NCI-H2107 treated with DMSO at 0.1 percent for 48 hours (cell line): ENCODE results near the gene TRAPPC3L.
"Not testable (repeated sequence)": the region's sequence is repeated elsewhere in the genome, so short reads cannot be mapped to it uniquely, and the experiment has no call there.

Source experiments
- DNase-seq: peaks from one replicate; lab custom pipeline; 2025; ENCODE audit not compliant: unreplicated experiment; lab: John Stamatoyannopoulos, UW

The TRAPPC3L gene

DNA sequence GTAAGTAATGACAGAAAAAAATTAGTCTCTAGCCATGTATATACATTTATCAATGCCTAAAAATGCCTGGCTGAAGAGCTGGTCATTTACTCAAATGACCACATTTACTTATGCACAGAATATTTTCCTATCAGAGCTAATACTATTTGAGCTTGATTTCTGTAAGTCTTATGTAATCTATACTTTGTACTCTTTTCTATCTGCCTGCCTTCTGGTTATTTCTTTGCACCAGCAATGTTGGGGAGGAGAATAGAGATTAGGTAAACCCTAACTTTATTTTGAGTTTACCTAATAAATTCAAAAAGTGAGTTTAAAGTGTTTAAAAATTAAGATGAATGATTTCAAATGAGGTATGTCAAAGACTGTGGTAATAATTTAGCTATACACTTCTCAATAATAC lies 30.3 kb downstream of the TRAPPC3L start:
- no peak for DNase-seq

GRCh38 chr6:116514111-116514510 lies 31.4 kb downstream of the TRAPPC3L start:
- DNase-seq = no peak

GRCh38 chr6:116513224-116513875 lies 32.1 kb downstream of the TRAPPC3L start:
- no peak for DNase-seq

- no peak for DNase-seq
Measured at GRCh38 chr6:116512734-116513133, 32.8 kb downstream of the TRAPPC3L start.

- no peak for DNase-seq
Measured at GRCh38 chr6:116512111-116512559, 33.3 kb downstream of the TRAPPC3L start.

GRCh38 chr6:116511424-116512110 lies 33.9 kb downstream of the TRAPPC3L start, which contains the start of gene CALHM5:
TSS of gene CALHM5 (plus strand) at chr6:116511639. CDS start at chr6:116511697, 58 bp downstream.
- peak; percentile 18 for DNase-seq

DNA sequence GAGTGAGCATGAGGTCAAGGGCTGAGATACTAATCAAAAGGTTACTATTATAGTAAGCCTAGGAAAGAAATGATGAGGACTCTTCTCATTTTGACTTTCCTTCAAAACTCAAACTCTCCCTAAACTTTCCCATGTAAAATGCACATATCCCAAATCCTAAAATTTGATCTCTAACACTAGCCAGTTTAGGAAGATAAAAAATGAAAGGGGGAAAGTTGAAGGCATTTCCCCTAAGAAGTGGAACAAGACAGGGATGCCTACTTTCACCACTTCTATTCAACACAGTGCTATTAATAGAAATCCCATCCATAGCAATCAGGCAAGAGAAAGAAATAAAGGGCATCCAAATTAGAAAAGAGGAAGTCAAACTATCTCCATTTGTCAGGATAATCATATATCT lies 37.0 kb downstream of the TRAPPC3L start:
- DNase-seq = no peak

- no peak for DNase-seq
Measured at GRCh38 chr6:116507324-116507723, 38.2 kb downstream of the TRAPPC3L start.

DNA sequence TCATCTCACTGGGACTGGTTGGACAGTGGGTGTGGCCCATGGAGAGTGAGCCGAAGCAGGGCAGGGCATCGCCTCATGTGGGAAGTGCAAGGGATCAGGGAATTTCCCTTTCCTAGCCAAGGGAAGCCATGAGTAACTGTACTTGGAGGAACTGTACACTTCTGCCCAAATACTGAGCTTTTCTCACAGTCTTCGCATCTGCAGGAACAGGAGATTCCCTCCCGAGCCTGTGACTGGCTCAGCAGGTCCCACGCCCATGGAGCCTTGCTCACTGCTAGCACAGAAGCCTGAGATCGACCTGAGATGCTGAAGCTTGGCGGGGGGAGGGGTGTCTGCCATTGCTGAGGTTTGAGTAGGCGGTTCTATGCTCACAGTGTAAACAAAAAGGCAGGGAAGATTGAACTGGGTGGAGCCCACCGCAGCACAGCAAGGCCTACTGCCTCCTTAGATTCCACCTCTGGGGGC lies 44.5 kb downstream of the TRAPPC3L start:
- no peak for DNase-seq

- DNase-seq = no peak
Measured at GRCh38 chr6:116497113-116497676, 48.3 kb downstream of the TRAPPC3L start.

DNA sequence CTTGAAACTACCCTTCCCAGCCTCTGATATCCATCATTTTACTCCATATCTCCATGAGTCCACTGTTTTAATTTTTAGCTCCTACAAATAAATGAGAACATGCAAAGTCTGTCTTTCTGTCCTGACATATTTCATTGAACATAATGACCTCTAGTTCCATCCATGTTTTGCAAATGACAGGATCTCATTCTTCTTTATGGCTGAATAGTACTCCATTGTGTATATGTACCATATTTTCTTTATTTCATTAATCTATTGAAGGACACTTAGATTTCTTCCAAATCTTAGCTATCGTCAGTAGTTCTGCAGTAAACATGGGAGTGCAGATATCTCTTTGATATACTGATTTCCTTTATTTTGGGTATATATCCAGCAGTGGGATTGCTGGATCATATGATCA lies 50.3 kb downstream of the TRAPPC3L start:
- DNase-seq = not testable (repeated sequence)

GRCh38 chr6:116492331-116493067 lies 53.0 kb downstream of the TRAPPC3L start:
- no peak for DNase-seq

- DNase-seq = no peak
Measured at GRCh38 chr6:116491610-116492330, 53.7 kb downstream of the TRAPPC3L start.

DNA sequence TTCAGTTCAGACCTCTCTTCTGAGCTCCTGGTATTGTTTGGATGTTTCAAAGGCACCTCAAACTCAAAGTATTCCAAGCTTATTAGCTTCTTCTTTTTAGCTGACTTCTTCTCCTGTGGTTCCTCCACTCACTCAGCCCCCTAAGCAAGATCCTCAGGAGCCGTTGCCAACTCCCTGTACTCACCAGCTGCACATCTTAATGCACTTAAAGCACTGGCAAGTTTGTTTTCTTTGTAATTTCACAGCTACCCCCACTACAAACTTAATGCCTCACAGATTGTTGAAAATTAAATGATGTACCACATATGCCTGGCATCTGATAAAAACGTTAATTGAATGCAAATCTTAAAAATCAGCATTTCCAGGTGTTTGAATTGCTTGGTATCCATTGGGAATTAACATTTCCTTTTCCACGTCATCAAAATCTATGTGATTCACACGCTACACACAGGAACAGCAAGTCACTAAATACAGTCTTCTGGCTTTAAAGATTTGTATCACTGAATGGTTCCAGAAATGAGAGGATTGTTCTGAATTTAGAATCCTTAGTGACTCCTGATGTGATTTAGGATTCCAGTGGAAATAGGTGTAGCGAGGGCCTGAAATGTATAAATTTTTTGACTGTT lies 59.8 kb downstream of the TRAPPC3L start:
- no peak for DNase-seq

DNA sequence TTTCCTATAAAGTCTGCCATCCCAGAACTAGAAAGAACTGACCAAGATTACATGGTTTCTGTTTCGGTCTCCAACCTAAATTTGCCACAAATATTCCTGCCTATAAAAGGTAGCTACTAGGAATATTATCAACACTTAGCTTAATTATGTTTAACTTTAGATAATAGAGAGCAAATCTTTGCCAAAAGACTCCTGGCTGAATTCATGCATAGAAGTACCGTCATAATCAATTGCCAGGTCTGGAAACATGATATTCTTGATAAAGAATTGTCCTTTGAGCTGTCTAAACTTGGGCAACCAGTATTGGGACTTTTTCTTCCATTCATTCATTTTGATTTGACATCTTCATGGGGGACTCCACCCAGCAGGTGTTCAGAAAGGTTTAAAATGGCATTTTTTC lies 61.9 kb downstream of the TRAPPC3L start:
- no peak for DNase-seq

DNA sequence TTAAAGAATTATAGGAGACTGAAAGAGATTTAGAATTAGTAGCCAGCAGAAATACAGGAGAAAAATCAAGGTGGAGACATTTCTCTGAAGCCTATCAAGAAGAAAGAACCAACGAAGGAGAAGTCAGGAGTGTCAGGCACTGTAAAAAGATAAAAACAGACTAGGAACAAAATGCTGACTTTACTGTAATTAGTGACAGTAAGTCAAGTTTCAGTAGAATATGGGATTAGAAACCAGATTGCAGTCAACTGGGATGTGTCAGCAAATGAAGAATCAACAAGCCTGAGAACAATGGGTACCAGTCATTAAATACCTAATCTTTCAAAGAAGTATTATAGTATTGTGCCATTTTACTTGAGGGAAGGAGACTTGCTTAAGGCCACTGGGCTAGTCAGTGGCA lies 62.7 kb downstream of the TRAPPC3L start:
- no peak for DNase-seq

DNA sequence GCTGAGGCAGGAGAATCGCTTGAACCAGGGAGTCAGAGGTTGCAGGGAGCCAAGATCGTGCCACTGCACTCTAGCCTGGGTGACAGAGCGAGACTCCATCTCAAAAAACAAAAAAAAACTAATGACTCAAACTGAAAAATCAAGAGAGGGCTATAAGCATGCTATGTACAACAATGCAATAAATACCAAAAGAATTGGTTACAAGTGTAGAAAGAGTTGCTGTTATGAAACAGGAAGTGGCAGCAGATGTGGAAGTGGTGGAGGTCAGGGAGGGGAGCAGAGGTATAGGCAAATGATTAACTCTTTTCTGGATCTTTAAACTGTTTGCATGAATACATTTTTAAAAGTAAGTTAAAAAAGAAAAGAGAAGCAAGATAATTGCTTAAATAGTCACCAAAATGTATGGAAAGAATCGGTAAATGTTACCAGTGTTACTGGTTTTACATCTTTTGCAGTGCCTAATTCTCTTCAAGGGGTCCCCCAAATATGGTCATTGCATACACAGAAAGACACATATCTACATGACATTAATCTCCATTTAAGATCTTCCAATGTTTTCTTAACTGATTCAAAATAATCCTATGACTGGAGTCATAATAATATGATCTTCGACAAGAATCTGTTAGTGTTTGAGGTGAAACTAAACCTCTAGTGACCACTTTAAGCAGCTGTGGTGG lies 69.3 kb downstream of the TRAPPC3L start:
- no peak for DNase-seq

- no peak for DNase-seq
Measured at GRCh38 chr6:116475141-116475540, 70.3 kb downstream of the TRAPPC3L start.

DNA sequence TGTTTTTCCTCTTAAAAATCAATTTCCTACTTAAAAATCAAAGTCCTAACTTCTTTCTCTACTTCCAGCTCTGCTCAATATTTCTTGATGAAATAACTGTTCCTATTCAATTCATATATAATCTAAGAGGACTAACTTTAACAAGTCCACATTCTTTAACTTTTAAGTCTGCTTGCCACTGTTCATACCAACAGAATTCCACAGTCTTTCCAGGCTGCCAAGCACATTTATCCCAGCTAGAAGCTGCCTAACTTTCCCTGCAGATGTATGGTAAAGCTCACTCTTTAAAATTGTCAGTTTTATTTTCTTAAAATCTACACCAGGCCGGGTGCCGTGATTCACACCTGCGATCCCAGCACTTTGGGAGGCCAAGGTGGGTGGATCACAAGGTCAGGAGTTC lies 72.8 kb downstream of the TRAPPC3L start:
- DNase-seq = no peak

DNA sequence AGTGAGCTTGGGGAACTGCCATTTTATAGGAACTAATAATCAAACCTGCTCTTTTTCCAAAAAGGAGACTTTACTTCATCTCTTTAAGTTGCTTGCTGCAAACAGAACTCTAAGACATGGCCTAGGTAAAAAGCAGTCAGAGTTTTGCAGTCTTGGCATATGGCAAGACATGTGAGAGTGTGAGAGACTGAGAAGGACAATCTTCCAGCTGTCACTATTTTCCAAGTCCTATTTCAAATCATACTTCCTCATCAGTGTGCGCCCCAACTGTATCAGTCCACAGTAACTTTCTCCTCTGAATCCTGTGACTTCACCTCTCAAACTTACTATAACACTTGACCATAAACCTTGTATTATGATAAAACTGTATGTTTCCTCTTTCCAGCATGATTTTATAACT lies 74.0 kb downstream of the TRAPPC3L start:
- DNase-seq = no peak
